Peyer's patch (tissue), 4 donors: ENCODE measurements around the gene LCE3B. TPM values are rescaled to one million over a fixed set of nuclear protein-coding genes. Genes with fewer than 3 reads are reported as not detected.
"Not testable (repeated sequence)": the region's sequence is repeated elsewhere in the genome, so short reads cannot be mapped to it uniquely, and the experiment has no call there.

ENCODE experiments used
- DNase-seq, 3 donors: peaks; one replicate each; pipeline ENCODE4 v3.0.0-alpha.2; 2017 to 2019
- H3K27ac ChIP-seq, 4 donors: fragments of 200-600 bp; sonication (generic); one replicate each; pipeline ENCODE4 v1.5.1; 2016 to 2019
- H3K27me3 ChIP-seq, 2 donors: fragments of 200-600 bp; sonication (generic); one replicate each; pipeline ENCODE4 v1.5.1; 2019
- H3K36me3 ChIP-seq, 3 donors: fragments of 200-600 bp; sonication (generic); one replicate each; pipeline ENCODE4 v1.5.1; 2016 to 2019
- H3K4me1 ChIP-seq, 4 donors: fragments of 200-600 bp; sonication (generic); one replicate each; pipeline ENCODE4 v1.5.1; 2016 to 2019
- H3K4me3 ChIP-seq, 4 donors: fragments of 200-600 bp; sonication (generic); 1 replicate in 3 of 4; 2 replicates in 1 of 4; pipeline ENCODE4 v1.5.1; 2016 to 2019; ENCODE audit warnings: mild to moderate bottlenecking in 1 of 4
- H3K9me3 ChIP-seq, 4 donors: fragments of 200-600 bp; sonication (generic); one replicate each; pipeline ENCODE4 v1.5.1; 2016 to 2019; ENCODE audit warnings: mild to moderate bottlenecking in 1 of 4
- POLR2A ChIP-seq, 2 donors: fragments of 450-650 bp; IDR thresholded peaks; one replicate each; pipeline ENCODE4 v1.5.1; 2017; ENCODE audit warnings: antibody characterized with exemption in 2 of 2, mild to moderate bottlenecking in 2 of 2, moderate library complexity in 2 of 2
- total RNA-seq, 4 donors: library from RNA; depleted of rRNA; stranded (reverse); fragments of >200 nt; gene quantifications; one replicate each; pipeline ENCODE4 v1.1.0, GENCODE V29; 2016
- TF ChIP-seq, protein P1 (sequence below), 6 experiments: fragments of 450-650 bp in 4 of 6; fragments of 200-600 bp in 2 of 6; sonication (generic) in 1 of 6; IDR thresholded peaks; one replicate each; pipeline ENCODE4 v1.5.1; 2017 to 2019; ENCODE audit warnings: antibody characterized with exemption in 6 of 6, mild to moderate bottlenecking in 3 of 6, moderate library complexity in 1 of 6

The LCE3B gene, protein sequence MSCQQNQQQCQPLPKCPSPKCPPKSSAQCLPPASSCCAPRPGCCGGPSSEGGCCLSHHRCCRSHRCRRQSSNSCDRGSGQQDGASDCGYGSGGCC
- total RNA-seq = not detected

DNA sequence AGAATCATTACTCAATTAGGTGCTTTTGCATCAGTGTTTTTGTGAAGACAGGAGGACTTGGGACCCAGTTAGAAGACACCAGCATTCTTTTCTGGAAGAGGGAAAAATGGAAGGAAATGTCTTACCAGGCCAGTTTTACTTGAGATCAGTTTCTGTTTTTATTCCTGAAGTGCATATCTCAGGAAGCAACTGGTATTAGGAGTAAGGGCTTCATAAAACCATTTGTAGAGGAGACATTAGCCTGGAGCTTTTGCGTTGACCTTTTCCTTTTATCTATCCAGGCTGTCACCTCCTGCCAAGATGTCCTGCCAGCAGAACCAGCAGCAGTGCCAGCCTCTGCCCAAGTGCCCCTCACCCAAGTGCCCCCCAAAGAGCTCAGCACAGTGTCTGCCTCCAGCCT, at the start of gene LCE3B:
LCE3B (plus strand) TSS at position 301 of the 400 bp plus-strand sequence; CDS start at position 301, 0 bp downstream.
- Histone ChIP-seq H3K27me3 (no peaks in the 10 kb centered on the region), H3K9me3 (peaks cover 0 to 5% (median 0%) of the 10 kb centered on the region in 4 donors), H3K27ac (no peak within 1 kb of the TSS), H3K4me1 (no peaks in the 10 kb centered on the region), H3K36me3 (no peaks in the 10 kb centered on the region), H3K4me3 (no peak within 1 kb of the TSS)
- DNase-seq = no peak
- TF ChIP-seq, protein P1, sequence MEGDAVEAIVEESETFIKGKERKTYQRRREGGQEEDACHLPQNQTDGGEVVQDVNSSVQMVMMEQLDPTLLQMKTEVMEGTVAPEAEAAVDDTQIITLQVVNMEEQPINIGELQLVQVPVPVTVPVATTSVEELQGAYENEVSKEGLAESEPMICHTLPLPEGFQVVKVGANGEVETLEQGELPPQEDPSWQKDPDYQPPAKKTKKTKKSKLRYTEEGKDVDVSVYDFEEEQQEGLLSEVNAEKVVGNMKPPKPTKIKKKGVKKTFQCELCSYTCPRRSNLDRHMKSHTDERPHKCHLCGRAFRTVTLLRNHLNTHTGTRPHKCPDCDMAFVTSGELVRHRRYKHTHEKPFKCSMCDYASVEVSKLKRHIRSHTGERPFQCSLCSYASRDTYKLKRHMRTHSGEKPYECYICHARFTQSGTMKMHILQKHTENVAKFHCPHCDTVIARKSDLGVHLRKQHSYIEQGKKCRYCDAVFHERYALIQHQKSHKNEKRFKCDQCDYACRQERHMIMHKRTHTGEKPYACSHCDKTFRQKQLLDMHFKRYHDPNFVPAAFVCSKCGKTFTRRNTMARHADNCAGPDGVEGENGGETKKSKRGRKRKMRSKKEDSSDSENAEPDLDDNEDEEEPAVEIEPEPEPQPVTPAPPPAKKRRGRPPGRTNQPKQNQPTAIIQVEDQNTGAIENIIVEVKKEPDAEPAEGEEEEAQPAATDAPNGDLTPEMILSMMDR (IDR thresholded peaks at IDR 0.05) = no peak
- no peak for TF ChIP-seq POLR2A (IDR thresholded peaks at IDR 0.05)

DNA sequence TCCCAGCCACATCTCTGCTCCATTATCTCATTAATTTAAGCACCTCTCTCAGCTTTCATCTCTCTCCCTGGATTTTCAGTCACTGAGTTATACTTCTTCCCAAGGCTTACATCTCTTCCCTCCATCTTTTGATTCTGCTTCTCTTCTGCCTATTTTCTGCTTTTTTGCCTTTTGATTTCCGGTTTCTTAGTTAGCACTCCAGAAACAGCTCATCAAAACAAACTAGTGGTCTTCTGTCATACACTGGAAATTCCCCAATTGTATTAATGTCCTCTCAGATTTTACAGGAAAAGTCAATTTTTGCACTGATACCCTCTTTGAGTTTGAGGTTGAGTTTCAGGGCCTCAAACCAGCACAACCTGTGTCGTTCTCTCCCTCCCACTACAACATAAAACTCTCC, 48.5 kb upstream of the LCE3B start:
- Histone ChIP-seq H3K36me3 (no peaks in the 10 kb centered on the region), H3K4me1 (no peaks in the 10 kb centered on the region), H3K9me3 (no peaks in the 10 kb centered on the region), H3K27me3 (no peaks in the 10 kb centered on the region), H3K4me3 (no peak overlapping the region), H3K27ac (no peak overlapping the region)
- no peak for TF ChIP-seq POLR2A (IDR thresholded peaks at IDR 0.05)
- TF ChIP-seq, protein P1 (IDR thresholded peaks at IDR 0.05) = no peak
- no peak for DNase-seq

DNA sequence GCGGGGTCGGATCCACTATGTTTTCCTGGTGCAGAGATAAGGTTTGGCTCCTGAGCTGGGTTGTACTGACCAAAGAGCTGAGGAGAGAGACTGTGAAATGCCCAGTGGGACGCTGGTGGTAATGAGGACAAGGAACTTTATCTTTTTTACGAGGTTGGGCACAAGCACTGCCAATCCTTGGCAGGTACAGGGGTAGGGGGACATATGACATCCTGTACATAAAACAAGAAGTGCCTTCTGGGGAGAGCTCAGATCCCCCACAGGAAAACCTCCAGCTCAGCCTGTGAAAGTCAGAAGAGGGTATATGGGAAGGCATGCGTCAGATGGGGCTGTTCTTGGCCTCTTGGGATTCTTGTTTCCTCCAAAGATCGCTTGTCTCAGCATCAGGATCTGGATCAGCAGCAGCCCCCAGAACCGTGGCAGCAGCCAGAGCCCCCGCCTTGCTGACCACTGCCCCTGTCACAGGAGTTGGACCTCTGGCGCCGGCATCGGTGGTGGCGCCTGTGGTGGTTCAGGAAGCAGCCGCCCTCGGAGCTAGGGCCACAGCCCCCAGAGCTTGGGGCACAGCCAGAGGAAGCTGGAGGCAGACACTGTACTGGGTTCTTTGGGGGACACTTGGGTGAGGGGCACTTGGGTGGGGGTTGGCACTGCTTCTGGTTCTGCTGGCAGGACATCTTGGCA, 47.9 kb upstream of the LCE3B start:
- no peak for DNase-seq

DNA sequence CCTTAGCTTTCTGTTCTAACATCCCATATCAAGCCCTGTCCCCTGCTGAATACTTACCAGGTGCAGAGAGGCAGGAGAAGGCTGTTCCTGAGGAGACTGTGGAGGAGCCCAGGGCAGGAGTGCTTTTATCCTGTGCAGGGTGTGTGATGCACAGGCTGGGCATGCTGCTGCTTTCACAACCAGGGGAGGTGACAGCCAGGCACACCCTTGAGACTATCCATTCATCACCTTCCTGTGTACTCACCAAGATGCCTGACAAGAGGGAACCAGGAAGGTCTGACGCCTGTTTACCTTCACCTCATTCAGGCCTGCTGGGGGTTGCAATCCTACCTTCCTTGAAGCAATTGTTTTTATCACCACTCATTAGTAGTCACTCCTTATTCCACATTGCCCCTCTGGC, 46.9 kb upstream of the LCE3B start, which contains the start of gene LCE3E:
LCE3E (minus strand) TSS at position 100 of the 400 bp plus-strand sequence. CDS start 572 bp downstream, outside the sequence.
- no peak for DNase-seq
- H3K27me3 ChIP-seq = no peaks in the 10 kb centered on the region
- H3K4me3 ChIP-seq = no peak within 1 kb of the TSS
- H3K9me3 ChIP-seq = no peaks in the 10 kb centered on the region
- no peaks in the 10 kb centered on the region for H3K4me1 ChIP-seq
- no peak within 1 kb of the TSS for H3K27ac ChIP-seq
- no peak for TF ChIP-seq POLR2A (IDR thresholded peaks at IDR 0.05)
- TF ChIP-seq, protein P1 (IDR thresholded peaks at IDR 0.05) = no peak
- H3K36me3 ChIP-seq = no peaks in the 10 kb centered on the region

More for the DNA sequence above, 47.9 kb upstream of the LCE3B start:
- Histone ChIP-seq H3K36me3 (no peaks in the 10 kb centered on the region), H3K4me3 (no peak overlapping the region), H3K9me3 (no peaks in the 10 kb centered on the region), H3K4me1 (no peaks in the 10 kb centered on the region), H3K27ac (no peak overlapping the region), H3K27me3 (no peaks in the 10 kb centered on the region)
- TF ChIP-seq, protein P1 (IDR thresholded peaks at IDR 0.05) = no peak
- no peak for TF ChIP-seq POLR2A (IDR thresholded peaks at IDR 0.05)

DNA sequence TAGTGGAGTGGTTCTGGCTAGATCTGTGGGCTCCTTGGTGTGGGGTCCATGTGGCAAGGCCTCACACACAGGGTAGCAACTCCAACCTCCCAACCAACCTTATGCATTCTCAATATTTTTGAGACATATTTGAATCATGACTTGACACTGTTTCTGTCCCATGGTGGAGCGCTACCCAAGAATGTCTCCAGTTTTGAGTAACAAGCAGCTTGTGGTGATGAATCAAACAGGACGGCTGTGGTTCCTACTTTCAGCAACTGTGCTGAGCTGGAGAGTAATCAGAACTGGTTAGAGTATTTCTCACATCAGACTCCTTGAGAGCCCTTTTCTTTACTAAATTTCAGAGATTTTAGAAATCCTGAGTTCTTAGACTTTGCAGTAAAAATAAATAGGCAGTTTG, 36.4 kb upstream of the LCE3B start:
- Histone ChIP-seq H3K4me1 (no peaks in the 10 kb centered on the region), H3K9me3 (no peaks in the 10 kb centered on the region), H3K27ac (no peak overlapping the region), H3K36me3 (no peaks in the 10 kb centered on the region), H3K4me3 (no peak overlapping the region), H3K27me3 (no peaks in the 10 kb centered on the region)
- TF ChIP-seq POLR2A (IDR thresholded peaks at IDR 0.05) = no peak
- TF ChIP-seq, protein P1 (IDR thresholded peaks at IDR 0.05) = no peak
- no peak for DNase-seq

DNA sequence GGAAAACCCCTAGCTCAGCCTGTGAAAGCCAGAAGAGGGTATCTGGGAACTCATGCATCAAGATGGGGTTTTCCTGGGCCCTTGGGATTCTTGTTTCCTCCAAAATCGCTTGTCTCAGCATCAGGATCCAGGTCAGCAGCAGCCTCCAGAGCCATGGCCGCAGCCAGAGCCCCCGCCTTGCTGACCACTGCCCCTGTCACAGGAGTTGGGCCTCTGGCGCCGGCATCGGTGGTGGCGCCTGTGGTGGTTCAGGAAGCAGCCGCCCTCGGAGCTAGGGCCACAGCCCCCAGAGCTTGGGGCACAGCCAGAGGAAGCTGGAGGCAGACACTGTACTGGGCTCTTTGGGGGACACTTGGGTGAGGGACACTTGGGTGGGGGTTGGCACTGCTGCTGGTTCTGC, 34.1 kb upstream of the LCE3B start:
- not testable (repeated sequence) for H3K27me3 ChIP-seq, H3K27ac ChIP-seq, H3K4me1 ChIP-seq, H3K9me3 ChIP-seq, DNase-seq, H3K36me3 ChIP-seq, H3K4me3 ChIP-seq
